Esophagus muscularis mucosa (tissue), 3 donors: ENCODE data around the gene POLR3C.

Experiments
- POLR2A ChIP-seq: fragments of 450-650 bp; IDR thresholded peaks from one replicate; pipeline ENCODE4 v1.6.1; 2017; ENCODE audit warnings: antibody characterized with exemption, moderate library complexity, mild to moderate bottlenecking, low read depth
- TF ChIP-seq, protein P1 (sequence below), 3 experiments: fragments of 200-600 bp in 2 of 3; fragments of 450-650 bp in 1 of 3; sonication (generic) in 2 of 3; IDR thresholded peaks; one replicate each; pipeline ENCODE4 v1.5.1; 2017 to 2019; ENCODE audit warnings: antibody characterized with exemption in 3 of 3, mild to moderate bottlenecking in 2 of 3, moderate library complexity in 1 of 3

GRCh38 chr1:145892486-145893087 is 68.6 kb downstream of the POLR3C start:
- TF ChIP-seq, protein P1, sequence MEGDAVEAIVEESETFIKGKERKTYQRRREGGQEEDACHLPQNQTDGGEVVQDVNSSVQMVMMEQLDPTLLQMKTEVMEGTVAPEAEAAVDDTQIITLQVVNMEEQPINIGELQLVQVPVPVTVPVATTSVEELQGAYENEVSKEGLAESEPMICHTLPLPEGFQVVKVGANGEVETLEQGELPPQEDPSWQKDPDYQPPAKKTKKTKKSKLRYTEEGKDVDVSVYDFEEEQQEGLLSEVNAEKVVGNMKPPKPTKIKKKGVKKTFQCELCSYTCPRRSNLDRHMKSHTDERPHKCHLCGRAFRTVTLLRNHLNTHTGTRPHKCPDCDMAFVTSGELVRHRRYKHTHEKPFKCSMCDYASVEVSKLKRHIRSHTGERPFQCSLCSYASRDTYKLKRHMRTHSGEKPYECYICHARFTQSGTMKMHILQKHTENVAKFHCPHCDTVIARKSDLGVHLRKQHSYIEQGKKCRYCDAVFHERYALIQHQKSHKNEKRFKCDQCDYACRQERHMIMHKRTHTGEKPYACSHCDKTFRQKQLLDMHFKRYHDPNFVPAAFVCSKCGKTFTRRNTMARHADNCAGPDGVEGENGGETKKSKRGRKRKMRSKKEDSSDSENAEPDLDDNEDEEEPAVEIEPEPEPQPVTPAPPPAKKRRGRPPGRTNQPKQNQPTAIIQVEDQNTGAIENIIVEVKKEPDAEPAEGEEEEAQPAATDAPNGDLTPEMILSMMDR (IDR thresholded peaks at IDR 0.05), result no peak
- no peak for TF ChIP-seq POLR2A
